SK-N-SH treated with all-trans-retinoic acid at 6 μM for 48 hours (cell line): ENCODE data around the gene PLCB2.

ENCODE experiments used
- ARNTL ChIP-seq: fragments of 450-650 bp; formaldehyde crosslinking; IDR thresholded peaks from 2 replicates; pipeline ENCODE4 v1.5.0; 2020; ENCODE audit warnings: low read depth, mild to moderate bottlenecking, moderate library complexity, borderline replicate concordance
- BACH2 ChIP-seq: fragments of 250-450 bp; sonication (Bioruptor Pico); IDR thresholded peaks from 2 replicates; pipeline ENCODE4 v1.9.0; 2021; ENCODE audit warnings: mild to moderate bottlenecking, borderline replicate concordance
- ISL1 ChIP-seq: fragments of 250-450 bp; sonication (Bioruptor Pico); IDR thresholded peaks from 2 replicates; pipeline ENCODE4 v2.1.2; 2022; ENCODE audit warnings: mild to moderate bottlenecking, moderate library complexity
- PATZ1 ChIP-seq: fragments of 250-450 bp; sonication (Bioruptor Pico); IDR thresholded peaks from 2 replicates; pipeline ENCODE4 v1.8.0; 2020; ENCODE audit warnings: mild to moderate bottlenecking, moderate library complexity, borderline replicate concordance
- PPARA ChIP-seq: fragments of 250-450 bp; sonication (Bioruptor Pico); IDR thresholded peaks from 2 replicates; pipeline ENCODE4 v1.5.0; 2020; ENCODE audit warnings: mild to moderate bottlenecking, borderline replicate concordance
- SNAI2 ChIP-seq: fragments of 250-450 bp; sonication (Bioruptor Pico); IDR thresholded peaks from 2 replicates; pipeline ENCODE4 v1.5.0; 2020; ENCODE audit warnings: mild to moderate bottlenecking, moderate library complexity
- TCF4 ChIP-seq: fragments of 250-450 bp; sonication (Bioruptor Pico); IDR thresholded peaks from 2 replicates; pipeline ENCODE4 v1.8.0; 2021; ENCODE audit warnings: mild to moderate bottlenecking, moderate library complexity, borderline replicate concordance
- TSHZ2 ChIP-seq: fragments of 250-450 bp; sonication (Bioruptor Pico); IDR thresholded peaks from 2 replicates; pipeline ENCODE4 v1.5.0; 2020; ENCODE audit warnings: mild to moderate bottlenecking, moderate library complexity
- ZC3H10 ChIP-seq: fragments of 250-450 bp; sonication (Bioruptor Pico); IDR thresholded peaks from 2 replicates; pipeline ENCODE4 v1.5.1; 2021; ENCODE audit warnings: mild to moderate bottlenecking, moderate library complexity
- ZFP3 ChIP-seq: fragments of 250-450 bp; sonication (Bioruptor Pico); IDR thresholded peaks from 2 replicates; pipeline ENCODE4 v1.5.0; 2020; ENCODE audit warnings: mild to moderate bottlenecking, moderate library complexity
- ZFP30 ChIP-seq: fragments of 450-650 bp; formaldehyde crosslinking; IDR thresholded peaks from 2 replicates; pipeline ENCODE4 v1.5.0; 2022; ENCODE audit warnings: mild to moderate bottlenecking, moderate library complexity
- ZNF565 ChIP-seq: fragments of 450-650 bp; formaldehyde crosslinking; conservative IDR thresholded peaks from 2 replicates; pipeline ENCODE4 v1.5.0; 2020; ENCODE audit warnings: low read depth, mild to moderate bottlenecking, moderate library complexity
- ZNF70 ChIP-seq: fragments of 450-650 bp; formaldehyde crosslinking; IDR thresholded peaks from 2 replicates; pipeline ENCODE4 v1.5.0; 2020; ENCODE audit warnings: mild to moderate bottlenecking, moderate library complexity
- TF ChIP-seq, protein P1 (sequence below): fragments of 250-450 bp; sonication (Bioruptor Pico); IDR thresholded peaks from 2 replicates; pipeline ENCODE4 v1.5.1; 2020; ENCODE audit warnings: low read depth, mild to moderate bottlenecking, moderate library complexity

- TF ChIP-seq PATZ1 (CRISPR knock-in tag): no peak
- TF ChIP-seq ZNF70 (CRISPR knock-in tag): no peak
- TF ChIP-seq TCF4 (CRISPR knock-in tag): no peak
- no peak for TF ChIP-seq ZFP3 (CRISPR knock-in tag)
- TF ChIP-seq ISL1 (CRISPR knock-in tag): no peak
- TF ChIP-seq ZFP30 (CRISPR knock-in tag): no peak
- no peak for TF ChIP-seq PPARA (CRISPR knock-in tag)
- TF ChIP-seq, protein P1, sequence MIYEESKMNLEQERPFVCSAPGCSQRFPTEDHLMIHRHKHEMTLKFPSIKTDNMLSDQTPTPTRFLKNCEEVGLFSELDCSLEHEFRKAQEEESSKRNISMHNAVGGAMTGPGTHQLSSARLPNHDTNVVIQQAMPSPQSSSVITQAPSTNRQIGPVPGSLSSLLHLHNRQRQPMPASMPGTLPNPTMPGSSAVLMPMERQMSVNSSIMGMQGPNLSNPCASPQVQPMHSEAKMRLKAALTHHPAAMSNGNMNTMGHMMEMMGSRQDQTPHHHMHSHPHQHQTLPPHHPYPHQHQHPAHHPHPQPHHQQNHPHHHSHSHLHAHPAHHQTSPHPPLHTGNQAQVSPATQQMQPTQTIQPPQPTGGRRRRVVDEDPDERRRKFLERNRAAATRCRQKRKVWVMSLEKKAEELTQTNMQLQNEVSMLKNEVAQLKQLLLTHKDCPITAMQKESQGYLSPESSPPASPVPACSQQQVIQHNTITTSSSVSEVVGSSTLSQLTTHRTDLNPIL (CRISPR knock-in tag): no peak
- TF ChIP-seq ARNTL: no peak
- TF ChIP-seq TSHZ2 (CRISPR knock-in tag): no peak
- no peak for TF ChIP-seq ZC3H10
- no peak for TF ChIP-seq BACH2 (CRISPR knock-in tag)
- no peak for TF ChIP-seq SNAI2 (CRISPR knock-in tag)
- TF ChIP-seq ZNF565 (CRISPR knock-in tag): no peak
These were observed 54.5 kb downstream of the PLCB2 start for GRCh38 chr15:40253167-40253790.
